ENCODE data around the gene CDH15. TPM values are rescaled to one million over a fixed set of nuclear protein-coding genes. Genes with fewer than 3 reads are reported as not detected.

The CDH15 gene
- total and polyA plus RNA-seq, 2 of the 13 experiments (the other 11 are each of a cell fraction or from before 2014, with no cell fraction given), result 0.74 to 2.2 TPM

GRCh38 chr16:89171216-89172170 lies at the start of gene CDH15 (continued):
- TF ChIP-seq, protein P1, sequence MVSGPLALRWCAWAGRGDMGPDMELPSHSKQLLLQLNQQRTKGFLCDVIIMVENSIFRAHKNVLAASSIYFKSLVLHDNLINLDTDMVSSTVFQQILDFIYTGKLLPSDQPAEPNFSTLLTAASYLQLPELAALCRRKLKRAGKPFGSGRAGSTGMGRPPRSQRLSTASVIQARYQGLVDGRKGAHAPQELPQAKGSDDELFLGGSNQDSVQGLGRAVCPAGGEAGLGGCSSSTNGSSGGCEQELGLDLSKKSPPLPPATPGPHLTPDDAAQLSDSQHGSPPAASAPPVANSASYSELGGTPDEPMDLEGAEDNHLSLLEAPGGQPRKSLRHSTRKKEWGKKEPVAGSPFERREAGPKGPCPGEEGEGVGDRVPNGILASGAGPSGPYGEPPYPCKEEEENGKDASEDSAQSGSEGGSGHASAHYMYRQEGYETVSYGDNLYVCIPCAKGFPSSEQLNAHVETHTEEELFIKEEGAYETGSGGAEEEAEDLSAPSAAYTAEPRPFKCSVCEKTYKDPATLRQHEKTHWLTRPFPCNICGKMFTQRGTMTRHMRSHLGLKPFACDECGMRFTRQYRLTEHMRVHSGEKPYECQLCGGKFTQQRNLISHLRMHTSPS (CRISPR knock-in tag; IDR thresholded peaks at IDR 0.05; ENCODE audit: low read depth), result no peak
- TF ChIP-seq PAF1 (CRISPR knock-in tag; IDR thresholded peaks at IDR 0.05), result no peak
- TF ChIP-seq FOXO4 (CRISPR knock-in tag; conservative IDR thresholded peaks at IDR 0.05), result no peak
- TF ChIP-seq, protein P2, sequence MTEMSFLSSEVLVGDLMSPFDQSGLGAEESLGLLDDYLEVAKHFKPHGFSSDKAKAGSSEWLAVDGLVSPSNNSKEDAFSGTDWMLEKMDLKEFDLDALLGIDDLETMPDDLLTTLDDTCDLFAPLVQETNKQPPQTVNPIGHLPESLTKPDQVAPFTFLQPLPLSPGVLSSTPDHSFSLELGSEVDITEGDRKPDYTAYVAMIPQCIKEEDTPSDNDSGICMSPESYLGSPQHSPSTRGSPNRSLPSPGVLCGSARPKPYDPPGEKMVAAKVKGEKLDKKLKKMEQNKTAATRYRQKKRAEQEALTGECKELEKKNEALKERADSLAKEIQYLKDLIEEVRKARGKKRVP (CRISPR knock-in tag; IDR thresholded peaks at IDR 0.05), result no peak
- TF ChIP-seq PAWR (CRISPR knock-in tag; IDR thresholded peaks at IDR 0.05; ENCODE audit: borderline replicate concordance), result no peak
- TF ChIP-seq KDM5B (CRISPR knock-in tag; IDR thresholded peaks at IDR 0.05; ENCODE audit: borderline replicate concordance), result peak; percentile 84; the same call in 1 of the 2 replicates
- no peak for TF ChIP-seq POGK (CRISPR knock-in tag; conservative IDR thresholded peaks at IDR 0.05)
- TF ChIP-seq NFYC (CRISPR knock-in tag; IDR thresholded peaks at IDR 0.05), result peak; percentile 69
- TF ChIP-seq, protein P3, sequence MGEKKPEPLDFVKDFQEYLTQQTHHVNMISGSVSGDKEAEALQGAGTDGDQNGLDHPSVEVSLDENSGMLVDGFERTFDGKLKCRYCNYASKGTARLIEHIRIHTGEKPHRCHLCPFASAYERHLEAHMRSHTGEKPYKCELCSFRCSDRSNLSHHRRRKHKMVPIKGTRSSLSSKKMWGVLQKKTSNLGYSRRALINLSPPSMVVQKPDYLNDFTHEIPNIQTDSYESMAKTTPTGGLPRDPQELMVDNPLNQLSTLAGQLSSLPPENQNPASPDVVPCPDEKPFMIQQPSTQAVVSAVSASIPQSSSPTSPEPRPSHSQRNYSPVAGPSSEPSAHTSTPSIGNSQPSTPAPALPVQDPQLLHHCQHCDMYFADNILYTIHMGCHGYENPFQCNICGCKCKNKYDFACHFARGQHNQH (CRISPR knock-in tag; IDR thresholded peaks at IDR 0.05), result no peak
- TF ChIP-seq GTF3A (CRISPR knock-in tag; conservative IDR thresholded peaks at IDR 0.05), result no peak
- 0 out of 2 replicates have a peak, but pooled peaks have one; percentile 55 for TF ChIP-seq MZF1 (CRISPR knock-in tag; IDR thresholded peaks at IDR 0.05; ENCODE audit: borderline replicate concordance)
- peak; percentile 39; the same call in 1 of the 2 replicates for TF ChIP-seq RAD21 (CRISPR knock-in tag; IDR thresholded peaks at IDR 0.05)
- peak; percentile 24; the same call in 1 of the 2 replicates for TF ChIP-seq TBX2 (CRISPR knock-in tag; IDR thresholded peaks at IDR 0.05; ENCODE audit: borderline replicate concordance)
- TF ChIP-seq PHF8 (CRISPR knock-in tag; IDR thresholded peaks at IDR 0.05), result no peak
- no peak for TF ChIP-seq ASH2L (IDR thresholded peaks at IDR 0.05; ENCODE audit: insufficient read length, low read depth, low read length)
- peak; percentile 73 for TF ChIP-seq SAP130 (CRISPR knock-in tag; IDR thresholded peaks at IDR 0.05; ENCODE audit: low read depth)
- TF ChIP-seq NR2F6 (IDR thresholded peaks at IDR 0.05), result no peak
- TF ChIP-seq NR2F6 (CRISPR knock-in tag; IDR thresholded peaks at IDR 0.05), result no peak; the same call in 1 of the 2 replicates
- TF ChIP-seq HOXD1 (CRISPR knock-in tag; IDR thresholded peaks at IDR 0.05), result 0 out of 2 replicates have a peak, but pooled peaks have one; percentile 31
- TF ChIP-seq CREM (IDR thresholded peaks at IDR 0.05), result no peak
- no peak for TF ChIP-seq CREM (CRISPR knock-in tag; IDR thresholded peaks at IDR 0.05)
- no peak for TF ChIP-seq ZNF496 (CRISPR knock-in tag; IDR thresholded peaks at IDR 0.05; ENCODE audit: insufficient replicate concordance)
- TF ChIP-seq SP1 (IDR thresholded peaks at IDR 0.05), result peak; percentile 79
- TF ChIP-seq SP1 (CRISPR knock-in tag; IDR thresholded peaks at IDR 0.05), result peak; percentile 95
